ENCODE measurements around the gene MCM7. TPM values are rescaled to one million over a fixed set of nuclear protein-coding genes. Genes with fewer than 3 reads are reported as not detected.

MCM7 gene
- total RNA-seq, 1 experiment from 2014 or later: 387 TPM

- H3K9me2 ChIP-seq (ENCODE audit: insufficient read depth): no peaks in the 10 kb centered on the region
- ChIA-PET RAD21 (ENCODE audit: low non-redundant PET in 1 of 2, low total read pairs in 2 of 2, uncharacterized antibody in 2 of 2, unreplicated experiment in 2 of 2) (interaction anchor here in 1 of 2 experiments (0.7 kb wide), 2 partner anchors 48 to 693 kb away, joined by 3 to 6 read pairs; partner anchors contain the start of gene LAMTOR4), CTCF (interaction anchor here (1.8 to 2.8 kb wide), 2 partner anchors 11 to 30 kb away, joined by 4 to 11 read pairs; partner anchors contain the start of gene COPS6), POLR2A (interaction anchor here (0.9 to 2.9 kb wide), 8 partner anchors 10 to 328 kb away, joined by 3 to 18 read pairs (median 4); partner anchors contain the start of genes COPS6, MBLAC1 and ZCWPW1)
- no peaks in the 10 kb centered on the region for H3K27me3 ChIP-seq (ENCODE audit: insufficient read depth, low read length)
- no peak overlapping the region for H2AFZ ChIP-seq (ENCODE audit: low read depth, low read length, poor library complexity, severe bottlenecking)
- peaks cover 39 to 44% of the 10 kb centered on the region in 2 experiments for H3K36me3 ChIP-seq (ENCODE audit: control insufficient read depth in 1 of 2, insufficient read depth in 2 of 2, low read length in 2 of 2)
- H3K4me2 ChIP-seq (ENCODE audit: low read length): peak overlapping the region; percentile 98
- no TSS peak for BruUV-seq (replicated peaks)
- H3K79me2 ChIP-seq (ENCODE audit: insufficient read depth, low read length): peaks cover 61% of the 10 kb centered on the region
- peaks cover 6 to 24% of the 10 kb centered on the region in 2 experiments; a peak in 3 of 4 replicates for H3K4me1 ChIP-seq (ENCODE audit: control insufficient read depth in 1 of 2, insufficient read depth in 2 of 2, low read length in 2 of 2)
- H4K20me1 ChIP-seq (ENCODE audit: insufficient read depth): peaks cover 10% of the 10 kb centered on the region; the same call in 1 of the 2 replicates
- no peaks in the 10 kb centered on the region for H3K9me3 ChIP-seq (ENCODE audit: control insufficient read depth in 1 of 2, insufficient read depth in 1 of 2, low read depth in 1 of 2, low read length in 2 of 2)
- peak overlapping the region; percentile 100 for H3K9ac ChIP-seq (ENCODE audit: low read length)
- peak overlapping the region; percentile 88 for H3K27ac ChIP-seq (ENCODE audit: low read depth, low read length)
- ATAC-seq (peak; percentile 76), DNase-seq (ENCODE audit: low read depth, low spot score) (peak; percentile 92)
- H3K4me3 ChIP-seq (replicated peaks in 1 of 2; ENCODE audit: low read depth in 1 of 2, low read length in 2 of 2): peak overlapping the region; percentile 90 to 94
- intact Hi-C loops (cut with micrococcal nuclease): loop anchor here (1.0 to 2.0 kb wide), 2 partner anchors 11 to 52 kb away; partner anchors contain the start of gene ZSCAN21
- TF ChIP-seq ZBTB33 (IDR thresholded peaks at IDR 0.05; ENCODE audit: extremely low read depth, insufficient replicate concordance, low read length) (peak; percentile 47), SRF (IDR thresholded peaks at IDR 0.05; ENCODE audit: low read depth) (no peak), EGR1 (IDR thresholded peaks at IDR 0.05; ENCODE audit: low read depth) (no peak), POLR2AphosphoS5 (IDR thresholded peaks at IDR 0.05; ENCODE audit: low read depth, low read length) (peak; percentile 30; the same call in 1 of the 2 replicates), ZFX (IDR thresholded peaks at IDR 0.05) (peak; percentile 59; the same call in 1 of the 2 replicates), CTCF (IDR thresholded peaks at IDR 0.05 in 2 of 3, conservative IDR thresholded peaks at IDR 0.05 in 1 of 3; ENCODE audit: borderline replicate concordance in 1 of 3, insufficient read depth in 1 of 3, low read depth in 2 of 3, low read length in 2 of 3) (no peak), SP1 (IDR thresholded peaks at IDR 0.05; ENCODE audit: low read depth) (no peak), RAD21 (IDR thresholded peaks at IDR 0.05; ENCODE audit: low read depth) (no peak), MAX (IDR thresholded peaks at IDR 0.05) (no peak), TCF7L2 (IDR thresholded peaks at IDR 0.05; ENCODE audit: borderline replicate concordance, extremely low read depth, insufficient read depth, insufficient read length) (peak; percentile 63), ATF3 (IDR thresholded peaks at IDR 0.05) (no peak), CBX3 (IDR thresholded peaks at IDR 0.05; ENCODE audit: low read depth) (no peak), ZNF274 (IDR thresholded peaks at IDR 0.05; ENCODE audit: low read depth, low read length) (no peak), FOSL1 (IDR thresholded peaks at IDR 0.05; ENCODE audit: low read depth) (no peak), EZH2 (IDR thresholded peaks at IDR 0.05) (no peak), EZH2phosphoT487 (IDR thresholded peaks at IDR 0.05; ENCODE audit: borderline replicate concordance) (no peak), JUND (IDR thresholded peaks at IDR 0.05) (no peak), POLR2A (IDR thresholded peaks at IDR 0.05; ENCODE audit: borderline replicate concordance, extremely low read depth, insufficient read depth, insufficient read length) (no peak), REST (IDR thresholded peaks at IDR 0.05; ENCODE audit: low read depth) (no peak)
Measured at GRCh38 chr7:100100420-100101015, 679 bp downstream of the MCM7 start.

Measured in HCT116 (cell line).